HG03196 (cell line): ENCODE results near the gene DACT3.

Source experiments
- ATAC-seq: cut with Tn5 transposase; IDR thresholded peaks from one replicate; pipeline ENCODE4 v1.9.1; 2021; ENCODE audit not compliant: unreplicated experiment

Gene DACT3

DNA sequence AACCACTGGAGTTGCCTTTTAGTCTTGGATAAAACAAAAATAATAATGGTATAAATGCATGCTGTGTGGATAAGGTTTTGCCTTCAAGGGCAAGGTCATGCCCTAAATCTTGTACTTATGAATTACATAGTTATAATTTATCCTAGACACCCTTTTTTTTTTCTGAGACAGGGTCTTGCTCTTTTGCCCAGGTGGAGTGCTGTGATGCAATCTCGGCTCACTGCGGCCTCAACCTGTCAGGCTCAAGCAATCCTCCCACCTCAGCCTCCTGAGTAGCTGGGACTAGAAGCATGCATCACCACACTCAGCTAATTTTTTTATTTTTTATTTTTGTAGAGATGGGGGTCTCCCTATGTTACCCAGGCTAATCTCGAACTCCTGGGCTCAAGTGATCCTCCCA, 7.7 kb upstream of the DACT3 start:
- no peak for ATAC-seq

DNA sequence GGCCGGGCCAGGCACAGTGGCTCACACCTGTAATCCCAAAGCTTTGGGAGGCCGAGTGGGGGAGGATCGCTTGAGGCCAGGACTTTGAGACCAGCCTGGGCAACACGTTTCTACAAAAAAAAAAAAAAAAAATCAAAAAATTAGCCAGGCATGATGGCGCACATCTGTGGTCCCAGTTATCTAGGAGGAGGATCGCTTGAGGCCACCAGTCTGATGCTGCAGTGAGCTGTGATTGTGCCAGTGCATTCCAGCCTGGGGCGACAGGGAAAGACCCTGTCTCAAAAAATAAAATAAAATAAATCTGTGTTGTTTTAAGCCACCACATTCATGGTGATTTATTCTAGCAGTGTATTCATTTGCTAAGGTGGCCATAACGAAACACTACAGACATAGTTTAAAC, 4.1 kb upstream of the DACT3 start:
- ATAC-seq, result no peak

DNA sequence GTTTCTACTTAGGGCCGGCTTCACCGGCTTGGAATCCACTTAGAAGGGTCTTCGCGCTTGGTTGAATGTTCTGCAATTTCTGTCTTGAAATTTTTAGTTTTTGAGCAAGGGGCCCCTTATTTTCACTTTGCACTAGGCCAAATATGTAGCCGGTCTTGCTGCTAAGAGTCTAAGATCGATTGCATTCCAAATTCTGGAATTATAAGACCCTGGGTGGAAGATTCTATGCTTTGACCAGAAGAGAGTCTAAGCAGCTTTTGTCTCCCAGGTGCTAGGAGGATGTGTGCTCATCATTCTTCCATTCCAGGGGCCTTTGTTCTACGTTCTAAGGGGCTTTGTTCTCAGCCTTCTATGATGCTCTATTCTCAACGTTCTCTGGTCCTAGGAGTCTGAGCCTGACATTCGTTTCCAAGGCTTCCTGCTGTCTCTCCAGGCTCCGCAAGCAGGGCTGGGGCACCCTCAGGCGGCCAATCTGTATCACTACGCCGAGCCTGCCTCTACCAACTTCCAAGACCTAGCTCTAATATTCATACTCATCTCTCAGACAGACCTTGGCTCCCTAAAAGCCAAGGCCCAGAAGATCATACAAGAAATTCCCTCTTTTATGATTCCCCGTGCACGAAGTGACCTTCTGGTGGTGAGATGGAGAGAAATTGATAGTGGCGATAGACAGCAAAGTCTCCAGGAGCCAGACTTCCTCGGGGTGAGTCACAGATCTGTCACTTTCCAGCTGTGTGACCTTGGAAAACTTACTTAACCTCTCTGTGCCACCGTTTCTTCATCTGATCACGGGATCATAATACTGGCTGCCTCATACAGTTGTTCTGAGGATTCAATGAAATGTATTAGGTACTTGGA, 982 bp upstream of the DACT3 start:
- ATAC-seq, result no peak

DNA sequence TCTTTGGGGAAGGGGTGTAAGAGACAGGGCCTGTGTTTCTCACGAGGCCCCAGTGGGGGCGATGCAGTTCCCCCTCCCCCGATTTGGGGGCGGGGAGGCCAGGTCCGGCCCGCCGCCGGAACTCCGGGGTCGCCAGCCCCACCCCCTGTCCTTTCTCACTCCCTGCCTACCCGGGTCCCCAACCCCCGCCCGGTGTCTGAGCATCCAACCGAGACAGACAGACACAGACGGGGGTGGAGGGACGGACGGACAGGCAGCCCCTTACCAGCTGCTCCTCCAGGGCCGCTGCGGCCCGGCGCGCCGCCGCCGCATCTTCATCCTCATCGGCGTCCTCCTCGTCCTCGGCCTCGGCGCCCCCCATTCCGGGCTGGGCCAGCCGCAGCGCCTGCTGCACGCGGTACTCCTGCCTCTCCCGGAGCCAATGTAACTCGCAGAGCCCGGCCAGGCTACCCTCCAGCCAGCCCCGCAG, 397 bp downstream of the DACT3 start:
- no peak for ATAC-seq

DNA sequence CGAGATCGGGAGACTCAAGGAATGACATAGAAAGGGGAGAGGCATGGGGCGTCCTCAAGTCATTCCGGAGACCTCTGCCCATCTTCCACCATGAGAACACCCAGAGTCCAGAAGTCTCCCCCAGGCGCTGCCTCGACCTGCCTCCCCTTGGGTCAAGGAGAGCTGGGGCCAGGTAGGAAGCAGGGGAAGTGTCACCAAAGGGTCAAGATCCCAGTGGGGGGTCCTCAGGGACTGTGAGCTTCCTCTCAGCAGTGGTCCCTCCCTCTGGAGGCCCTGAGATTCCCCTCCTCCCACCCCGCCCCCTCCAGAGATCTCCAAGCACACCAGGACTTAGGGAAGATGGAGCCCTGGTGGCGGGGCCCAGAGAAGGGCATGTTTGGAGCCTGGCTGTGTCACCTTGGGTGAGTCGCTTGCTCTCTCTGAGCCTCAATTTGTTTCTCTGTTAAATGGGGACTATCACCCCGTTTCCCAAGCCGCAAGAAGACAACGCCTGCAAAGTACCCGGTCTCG, 919 bp downstream of the DACT3 start:
- no peak for ATAC-seq

DNA sequence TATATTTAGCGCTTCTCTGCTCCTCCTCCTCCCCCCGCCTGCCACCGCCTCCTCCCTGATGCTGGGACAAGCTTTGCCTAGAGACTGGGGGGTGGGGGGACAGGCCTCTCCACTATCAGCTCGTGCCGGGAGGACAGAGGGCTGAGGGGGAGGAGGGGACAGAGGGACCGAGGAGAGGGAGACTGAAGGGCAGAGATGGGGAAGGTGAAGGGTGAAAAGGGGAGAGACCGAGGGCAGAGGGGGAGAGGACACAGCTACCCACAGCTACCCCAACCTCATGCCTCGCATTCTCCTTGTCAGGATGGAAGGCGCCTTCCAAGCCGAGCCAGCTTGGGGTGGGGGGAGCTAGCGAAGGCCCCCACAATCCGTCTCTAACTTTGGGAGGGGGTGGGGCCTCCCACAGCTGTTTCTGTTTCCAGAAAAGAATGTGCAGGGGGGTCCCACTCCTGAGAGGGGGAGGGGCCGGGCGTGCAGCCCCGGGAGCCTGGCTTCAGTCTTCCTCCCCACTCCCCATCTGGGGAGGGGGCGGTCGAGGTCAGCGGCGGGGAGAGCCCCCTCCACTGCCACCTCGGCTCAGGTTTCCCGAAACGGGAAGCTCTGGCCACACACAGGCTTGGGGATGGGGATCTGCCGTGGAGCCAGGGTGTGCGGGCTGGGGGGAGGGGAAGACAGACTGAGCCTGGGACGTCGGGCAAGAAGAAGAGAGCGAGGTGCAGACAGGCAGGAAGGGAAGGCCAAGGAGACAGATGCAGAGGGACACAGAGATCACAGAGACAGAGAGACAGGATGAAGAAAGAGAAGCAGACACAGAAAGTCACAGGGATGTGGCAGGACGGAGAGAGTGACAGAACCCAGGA, 1.6 kb downstream of the DACT3 start:
- ATAC-seq, result no peak

DNA sequence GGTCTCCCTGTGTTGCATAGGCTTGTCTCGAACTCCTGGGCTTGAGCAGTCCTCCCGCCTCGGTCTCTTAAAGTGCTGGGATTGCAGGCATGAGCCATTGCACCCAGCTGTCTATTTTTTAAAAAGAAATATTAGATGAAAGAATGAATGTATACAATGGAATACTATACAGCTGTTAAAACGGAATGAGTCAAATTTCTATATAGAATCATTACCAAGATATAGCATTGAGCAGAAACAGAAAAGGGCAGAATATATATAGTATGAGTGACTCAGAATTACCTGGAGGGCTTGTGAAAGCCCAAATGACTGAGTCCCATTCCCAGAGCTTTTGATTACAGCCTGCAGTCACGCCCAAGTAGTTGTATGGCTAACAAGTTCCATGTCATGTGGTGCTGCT, 4.4 kb downstream of the DACT3 start:
- no peak for ATAC-seq

DNA sequence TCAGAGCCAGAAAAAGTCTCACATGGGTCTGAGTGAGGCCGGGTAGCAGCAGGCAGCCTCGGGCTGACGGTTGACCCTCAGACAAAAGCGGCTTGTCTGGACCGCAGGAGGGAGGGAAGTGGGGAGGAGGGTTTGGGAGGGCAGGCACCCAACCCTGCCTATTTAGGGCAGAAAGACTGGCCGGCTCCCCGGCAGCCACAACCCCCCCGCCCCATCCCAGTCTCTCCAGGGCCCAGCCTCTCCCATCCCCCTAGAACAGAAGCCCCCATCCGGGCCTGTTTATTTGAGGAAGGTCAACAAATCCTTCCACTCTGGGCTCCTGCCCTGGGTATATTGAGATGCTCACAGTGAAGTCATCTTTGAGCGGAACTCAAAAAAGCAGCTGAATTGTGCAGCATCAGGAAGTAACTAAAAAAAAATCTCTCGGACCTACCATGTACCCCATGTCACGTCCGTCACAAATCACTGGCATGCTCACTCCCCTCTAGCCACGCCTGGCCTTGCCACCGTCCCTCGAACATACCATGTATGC, 6.3 kb downstream of the DACT3 start:
- no peak for ATAC-seq

DNA sequence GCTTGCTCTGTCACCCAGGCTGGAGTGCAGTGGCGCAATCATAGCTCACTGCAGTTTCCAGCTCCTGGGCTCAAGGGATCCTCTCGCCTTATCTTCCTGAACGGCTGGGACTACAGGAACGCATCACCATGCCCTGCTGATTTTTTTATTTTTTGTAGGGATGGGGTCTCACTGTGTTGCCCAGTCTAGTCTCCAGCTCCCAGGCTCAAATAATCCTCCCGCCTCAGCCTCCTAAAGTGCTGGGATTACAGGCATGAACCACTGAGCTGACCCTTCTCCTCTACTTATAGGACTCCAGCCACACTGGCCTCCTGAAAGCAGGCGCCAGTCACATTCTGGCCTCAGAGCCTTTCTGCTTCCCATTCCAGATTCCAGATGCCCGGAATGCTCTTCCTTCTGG, 10.5 kb downstream of the DACT3 start:
- ATAC-seq, result no peak

DNA sequence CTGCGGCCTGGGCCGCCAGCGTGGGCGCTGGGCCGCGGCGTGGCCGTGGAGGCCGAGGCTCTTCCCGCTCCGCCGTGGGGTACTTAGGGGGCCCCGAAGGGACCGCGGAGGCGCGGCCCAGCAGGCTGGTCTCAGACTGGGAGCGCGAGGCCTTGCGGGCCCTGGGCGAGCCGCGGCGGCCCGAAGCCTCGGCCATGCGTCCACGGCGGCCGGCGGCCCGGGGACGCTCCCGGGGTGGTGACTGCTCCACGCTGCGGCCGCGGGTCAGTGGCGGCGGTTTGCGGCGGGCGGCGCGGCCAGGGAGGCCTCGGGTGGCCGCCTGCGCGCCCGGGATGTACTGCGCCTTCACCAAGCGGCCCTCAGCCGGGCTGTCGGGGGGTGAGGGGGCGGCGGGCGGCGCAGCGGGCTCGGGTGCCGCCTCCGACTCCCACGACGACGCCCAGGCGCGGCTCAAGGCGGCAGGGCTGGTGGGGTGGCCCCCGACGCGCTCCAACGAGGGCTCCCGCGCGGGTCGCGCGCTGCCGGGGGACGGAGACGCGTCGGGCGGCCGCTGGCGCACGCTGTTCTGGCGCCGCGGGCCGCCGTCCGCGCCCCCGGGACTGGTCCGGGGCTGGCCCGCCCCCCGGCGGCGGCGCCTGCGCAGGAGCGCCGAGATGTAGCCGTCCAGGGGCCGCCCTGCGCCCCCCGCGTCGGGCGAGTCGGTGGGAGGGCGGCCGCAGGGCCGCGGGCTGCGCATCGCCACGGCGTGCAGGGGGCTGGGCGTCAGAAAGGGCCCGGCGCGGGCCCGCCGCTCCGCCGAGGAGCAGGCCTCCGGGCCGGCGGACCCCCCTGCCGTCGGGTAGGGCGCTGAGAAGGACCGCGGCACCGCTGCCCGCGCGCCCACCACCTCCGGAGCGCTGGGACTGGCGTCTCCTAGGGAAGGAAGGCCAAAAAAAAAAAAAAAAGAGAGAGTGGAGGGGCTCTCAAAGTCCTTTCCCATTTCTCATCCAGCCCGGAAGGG, 11.7 kb downstream of the DACT3 start:
- ATAC-seq, result no peak

DNA sequence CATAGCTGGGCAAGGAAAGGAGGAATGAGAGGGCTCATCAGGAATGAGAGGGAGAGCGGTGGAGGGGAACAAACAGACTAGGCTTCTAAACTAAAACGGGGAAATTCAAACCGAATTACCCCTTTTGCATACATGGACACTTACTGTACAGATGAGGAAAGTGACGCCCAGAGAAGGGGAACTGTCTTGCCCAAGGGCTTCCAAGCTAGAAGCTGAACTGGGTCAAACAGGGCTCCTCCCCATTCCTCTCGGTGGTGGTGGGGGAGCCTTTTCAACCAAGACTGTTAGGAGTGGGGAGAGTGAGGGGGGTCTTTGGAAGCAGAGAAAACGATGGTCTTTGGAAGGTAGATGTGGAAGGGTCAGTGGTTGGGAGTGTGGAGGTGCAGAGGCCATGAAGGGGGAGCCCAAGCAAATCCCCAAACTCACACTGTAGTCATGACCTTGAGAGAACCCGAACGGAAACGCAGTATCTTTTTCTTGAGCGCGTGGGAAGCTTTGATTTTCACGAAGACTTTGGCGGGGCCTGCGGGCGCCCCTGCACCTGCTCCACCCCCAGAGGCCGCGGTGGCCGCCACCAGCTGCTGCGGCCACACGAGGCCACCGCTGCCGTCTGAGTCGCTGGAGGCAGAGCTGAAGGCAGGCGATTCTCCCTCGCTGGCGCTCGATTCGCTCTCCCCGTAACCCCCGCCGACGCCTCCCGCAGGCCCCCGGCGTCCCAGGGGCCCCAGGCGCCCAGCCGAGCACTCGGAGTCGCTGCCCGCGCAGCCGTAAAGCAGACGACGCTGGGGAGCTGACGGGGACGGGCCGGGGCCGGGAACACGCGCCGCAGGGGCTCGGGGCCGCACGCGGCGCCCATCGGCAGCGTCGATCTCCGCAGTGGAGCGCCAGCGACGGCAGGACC, 12.7 kb downstream of the DACT3 start:
- no peak for ATAC-seq

DNA sequence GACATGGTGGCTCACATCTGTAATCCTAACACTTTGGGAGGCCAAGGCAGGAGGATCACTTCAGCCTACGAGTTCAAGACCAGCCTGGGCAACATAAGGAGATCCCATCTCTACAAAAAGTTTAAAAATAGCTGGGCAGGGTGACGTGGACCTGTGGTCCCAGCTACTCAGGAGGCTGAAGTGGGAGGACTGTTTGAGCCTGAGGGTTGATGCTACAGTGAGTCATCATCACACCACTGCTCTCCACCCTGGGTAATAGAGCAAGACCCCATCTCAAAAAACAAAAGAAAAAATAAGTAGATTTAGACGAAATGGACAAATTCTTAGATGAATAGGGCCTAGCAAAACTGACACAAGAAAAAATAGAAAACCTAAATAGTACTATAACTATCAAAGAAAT, 14.6 kb downstream of the DACT3 start:
- no peak for ATAC-seq

DNA sequence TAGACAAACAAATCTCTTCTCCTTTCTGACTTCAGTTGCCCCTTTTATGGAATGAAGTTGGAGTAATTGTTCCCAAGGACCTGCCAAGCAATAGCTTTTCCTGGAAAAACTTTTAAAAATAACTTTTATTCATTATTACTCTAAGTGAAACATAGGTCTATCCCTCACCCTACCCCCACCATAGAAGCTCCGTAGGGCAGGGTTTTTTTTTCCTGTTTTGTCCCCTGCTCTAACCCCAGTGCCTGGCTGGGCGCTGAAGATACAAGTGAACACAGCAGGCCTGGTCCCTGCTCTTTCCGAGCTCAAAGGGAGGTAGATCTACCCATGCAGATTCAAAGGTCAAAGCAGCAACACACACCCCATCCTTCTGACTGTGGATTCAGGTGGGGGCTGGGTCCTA, 16.3 kb downstream of the DACT3 start:
- no peak for ATAC-seq

DNA sequence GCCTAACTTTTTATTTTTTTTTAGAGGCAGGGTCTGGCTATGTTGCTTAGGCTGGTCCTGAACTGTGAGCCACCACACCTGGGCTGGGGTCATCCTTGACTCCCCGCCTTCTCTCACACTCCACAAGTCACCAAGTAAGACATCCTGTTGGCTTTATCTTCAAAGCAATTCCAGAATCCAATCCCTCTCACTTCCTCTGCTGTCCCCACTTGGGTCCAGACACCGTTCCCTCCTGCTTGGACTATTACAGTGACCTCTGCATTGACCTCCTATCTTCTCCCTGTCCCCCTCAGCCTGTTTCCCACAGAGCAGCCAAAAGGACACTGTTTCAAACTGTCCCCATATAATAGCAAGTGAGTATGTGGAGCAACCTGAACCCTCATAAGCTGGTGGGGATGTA, 20.3 kb downstream of the DACT3 start:
- no peak for ATAC-seq

DNA sequence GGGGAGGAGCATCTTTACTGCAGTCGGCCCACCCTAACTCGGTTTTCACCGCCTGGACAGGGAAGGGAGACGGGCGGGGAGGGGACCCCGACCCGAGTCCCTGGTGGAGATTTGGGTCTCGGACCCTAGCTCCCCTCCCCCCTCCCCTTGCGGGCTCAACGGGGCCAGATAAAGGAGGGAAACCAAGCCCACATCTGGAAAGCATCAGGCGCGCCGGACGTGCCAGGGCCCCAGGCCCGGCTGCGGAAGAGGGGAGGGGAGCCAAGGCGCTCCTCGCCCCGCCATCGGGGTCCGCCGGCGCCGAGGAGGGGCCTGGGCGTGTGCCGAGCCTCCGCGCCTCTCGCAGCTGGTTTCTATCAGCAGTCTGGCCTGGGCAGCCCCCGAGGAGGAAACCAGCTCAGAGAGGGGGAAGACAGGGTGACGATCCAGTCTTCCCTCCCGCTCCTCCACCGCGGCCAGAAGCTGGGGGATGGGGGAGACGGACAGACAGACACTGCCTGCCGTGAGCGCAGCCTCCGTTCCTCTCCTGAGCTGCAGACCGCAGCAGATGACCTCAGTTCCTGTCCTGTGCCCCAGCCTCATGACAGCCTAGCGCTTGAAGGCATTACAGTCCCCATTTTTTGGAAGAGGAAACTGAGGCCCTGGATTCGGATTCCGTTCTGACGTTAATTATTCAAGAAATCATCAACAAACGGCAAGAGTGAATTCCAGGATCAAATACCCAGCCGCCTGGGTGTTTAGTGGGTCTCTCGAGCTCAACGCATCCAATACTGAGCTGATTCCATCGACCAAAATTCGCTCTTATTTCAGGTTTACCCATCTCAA, 21.4 kb downstream of the DACT3 start:
- ATAC-seq, result no peak

DNA sequence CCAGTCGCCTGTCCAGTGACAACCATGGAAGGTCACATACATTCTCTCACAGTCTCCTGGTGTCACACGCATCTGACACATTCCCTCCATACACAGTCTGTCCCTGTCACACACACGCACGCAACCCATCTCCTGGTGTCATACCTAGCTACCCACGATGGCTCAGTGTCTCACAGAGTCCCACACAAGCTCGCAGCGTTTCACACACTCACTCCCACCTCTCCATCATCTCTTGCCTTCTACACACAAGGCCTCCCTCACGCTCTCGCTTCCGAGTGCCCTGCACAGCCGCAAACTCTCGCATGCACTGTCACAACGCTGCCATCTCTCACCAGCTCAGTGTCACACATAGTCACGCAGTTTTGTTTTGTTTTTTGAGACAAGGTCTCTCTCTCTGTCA, 23.8 kb downstream of the DACT3 start:
- no peak for ATAC-seq

DNA sequence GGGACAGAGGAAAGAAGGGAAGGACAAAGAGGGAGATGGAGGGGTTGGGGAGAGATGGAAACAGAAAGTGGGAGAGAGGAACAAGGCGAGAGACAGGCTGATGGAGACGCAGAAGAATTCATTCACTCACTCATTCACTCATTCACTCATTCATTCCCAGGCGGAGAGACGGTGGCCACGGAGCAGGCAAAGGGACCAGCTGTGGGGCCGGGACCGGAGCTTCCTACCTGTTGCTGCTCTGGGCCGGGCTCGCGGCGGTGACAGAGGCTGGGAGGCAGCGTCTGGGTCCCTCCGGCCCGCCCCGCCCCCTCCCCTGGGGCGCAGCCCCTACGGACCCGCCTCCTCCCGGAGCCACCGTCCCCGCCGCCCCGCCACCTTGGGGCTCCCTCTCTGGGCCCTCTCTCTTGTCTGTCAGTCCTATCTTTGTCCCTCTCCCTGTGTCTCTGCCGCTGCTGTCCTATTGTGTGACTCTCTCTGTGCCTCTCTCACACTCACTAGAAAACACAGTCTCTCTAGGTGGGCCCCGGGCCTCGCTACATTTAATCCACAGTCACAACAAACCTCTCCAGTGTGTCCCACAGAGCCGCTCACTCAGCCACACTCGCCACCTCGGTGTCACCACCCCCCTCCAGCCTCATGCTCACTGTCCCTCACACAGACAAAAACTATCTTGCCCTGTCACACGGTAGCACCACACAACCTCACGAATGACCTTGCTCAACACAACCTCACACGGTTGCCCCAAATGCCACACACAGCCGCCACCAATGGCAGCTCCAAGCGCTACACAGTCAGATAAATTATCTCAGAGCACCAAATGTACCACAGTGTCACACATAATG, 24.8 kb downstream of the DACT3 start, which contains the start of gene GNG8:
TSS of gene GNG8 (minus strand) at position 283 of the 842 bp plus-strand sequence. CDS start 1,520 bp downstream, outside the sequence.
- ATAC-seq, result no peak
